Body of pancreas (tissue), 4 donors: Measurements from ENCODE around the gene ECEL1.

Source experiments
- POLR2A ChIP-seq, 3 donors: fragments of 450-650 bp; IDR thresholded peaks; one replicate each; pipeline ENCODE4 v1.6.1; 2016; ENCODE audit warnings: antibody characterized with exemption in 3 of 3, mild to moderate bottlenecking in 2 of 3
- TF ChIP-seq, protein P1 (sequence below), 7 experiments: fragments of 450-650 bp in 4 of 7; fragments of 200-600 bp in 3 of 7; sonication (generic) in 3 of 7; IDR thresholded peaks; one replicate each; pipeline ENCODE4 v1.5.1; 2016 to 2019; ENCODE audit warnings: antibody characterized with exemption in 7 of 7

DNA sequence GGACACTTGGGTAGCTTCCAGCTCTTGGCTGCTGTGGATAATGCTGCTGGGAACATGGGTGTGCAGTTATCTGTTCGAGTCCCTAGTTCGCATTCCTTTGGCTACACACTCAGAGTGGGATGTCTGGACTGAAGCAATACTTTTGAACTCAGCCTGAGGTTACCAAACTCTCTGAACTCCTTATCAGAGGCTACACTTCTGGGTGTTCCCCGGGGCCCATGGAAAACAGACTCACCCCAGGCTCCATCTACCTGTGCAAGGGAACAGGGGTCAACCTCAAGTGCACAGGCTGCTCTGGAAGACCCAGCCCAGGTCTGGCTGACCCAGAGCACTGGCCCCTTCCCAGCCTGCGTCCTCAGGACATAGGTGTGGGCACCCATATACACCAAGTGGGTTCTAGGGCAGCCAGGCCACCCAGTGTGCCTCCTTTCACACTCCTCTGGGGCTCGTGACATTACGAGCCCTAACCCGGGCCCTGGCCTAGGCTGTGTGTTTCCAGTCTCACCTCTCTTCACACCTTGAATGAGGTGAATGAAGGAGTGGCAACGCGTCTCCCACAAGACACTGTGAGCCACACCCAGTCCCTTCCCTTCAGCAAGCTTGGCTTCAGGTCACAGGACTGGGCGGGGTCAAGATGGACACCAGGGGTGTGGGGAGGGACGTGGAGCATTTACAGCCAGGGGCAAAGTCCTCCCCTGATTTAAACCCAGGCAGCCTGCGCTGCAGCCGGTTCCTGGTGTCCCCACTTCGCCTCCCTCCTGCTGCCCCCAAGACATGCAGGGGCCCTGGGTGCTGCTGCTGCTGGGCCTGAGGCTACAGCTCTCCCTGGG is 32.0 kb downstream of the ECEL1 start, which contains the start of gene ALPI:
- TF ChIP-seq, protein P1, sequence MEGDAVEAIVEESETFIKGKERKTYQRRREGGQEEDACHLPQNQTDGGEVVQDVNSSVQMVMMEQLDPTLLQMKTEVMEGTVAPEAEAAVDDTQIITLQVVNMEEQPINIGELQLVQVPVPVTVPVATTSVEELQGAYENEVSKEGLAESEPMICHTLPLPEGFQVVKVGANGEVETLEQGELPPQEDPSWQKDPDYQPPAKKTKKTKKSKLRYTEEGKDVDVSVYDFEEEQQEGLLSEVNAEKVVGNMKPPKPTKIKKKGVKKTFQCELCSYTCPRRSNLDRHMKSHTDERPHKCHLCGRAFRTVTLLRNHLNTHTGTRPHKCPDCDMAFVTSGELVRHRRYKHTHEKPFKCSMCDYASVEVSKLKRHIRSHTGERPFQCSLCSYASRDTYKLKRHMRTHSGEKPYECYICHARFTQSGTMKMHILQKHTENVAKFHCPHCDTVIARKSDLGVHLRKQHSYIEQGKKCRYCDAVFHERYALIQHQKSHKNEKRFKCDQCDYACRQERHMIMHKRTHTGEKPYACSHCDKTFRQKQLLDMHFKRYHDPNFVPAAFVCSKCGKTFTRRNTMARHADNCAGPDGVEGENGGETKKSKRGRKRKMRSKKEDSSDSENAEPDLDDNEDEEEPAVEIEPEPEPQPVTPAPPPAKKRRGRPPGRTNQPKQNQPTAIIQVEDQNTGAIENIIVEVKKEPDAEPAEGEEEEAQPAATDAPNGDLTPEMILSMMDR (IDR thresholded peaks at IDR 0.05): no peak
- no peak for TF ChIP-seq POLR2A (IDR thresholded peaks at IDR 0.05)
